ENCODE measurements around the gene HSPB7. TPM values are rescaled to one million over a fixed set of nuclear protein-coding genes. Genes with fewer than 3 reads are reported as not detected.
"Not testable (repeated sequence)": the region's sequence is repeated elsewhere in the genome, so short reads cannot be mapped to it uniquely, and the experiment has no call there.

HSPB7 gene
- total RNA-seq, 1 donor = 1.7 TPM

DNA sequence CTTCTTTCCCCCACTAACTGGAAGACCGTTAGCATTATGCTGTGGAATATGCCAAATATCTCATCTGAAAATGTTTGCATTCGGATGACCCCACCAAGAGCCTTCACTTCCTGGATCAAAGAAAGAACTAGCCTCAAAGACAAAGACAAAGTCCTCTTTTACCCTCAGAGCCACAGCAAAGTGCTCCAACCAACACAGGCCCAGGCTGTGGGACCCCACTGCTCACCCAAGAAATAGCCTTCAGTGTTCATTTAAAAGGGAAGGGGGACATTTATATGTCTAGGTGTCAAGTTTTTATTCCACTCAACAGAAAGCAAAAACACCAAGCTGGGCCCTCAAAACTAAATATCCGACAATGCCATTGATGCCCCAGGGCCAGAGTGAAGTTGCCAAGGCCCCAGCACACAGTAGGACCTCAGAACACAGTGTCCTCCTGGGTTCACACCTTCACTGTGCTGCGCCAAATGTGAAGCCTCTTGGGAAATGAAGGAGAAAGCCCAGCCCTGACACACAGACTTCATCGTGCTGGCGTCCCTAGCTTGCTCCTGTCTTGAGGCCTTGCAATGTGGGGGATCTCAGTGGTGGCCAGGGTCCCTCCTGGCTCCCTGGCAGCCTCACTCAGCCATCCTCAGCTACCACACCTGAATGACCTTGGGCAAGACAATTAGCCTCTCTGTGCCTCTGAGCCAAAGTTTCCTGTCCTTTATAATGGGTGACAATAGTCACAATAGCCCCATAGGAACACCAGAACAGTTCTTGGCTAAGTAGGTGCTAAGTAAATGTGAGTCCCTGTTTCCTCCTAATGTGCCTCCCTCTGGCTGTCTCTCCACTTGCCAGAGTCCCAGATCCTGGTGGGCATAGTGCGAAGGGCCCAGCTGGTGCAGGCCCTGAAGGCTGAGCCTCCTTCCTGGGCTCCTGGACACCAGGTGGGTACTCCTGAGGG, 37.0 kb upstream of the HSPB7 start:
- TF ChIP-seq, protein P1, sequence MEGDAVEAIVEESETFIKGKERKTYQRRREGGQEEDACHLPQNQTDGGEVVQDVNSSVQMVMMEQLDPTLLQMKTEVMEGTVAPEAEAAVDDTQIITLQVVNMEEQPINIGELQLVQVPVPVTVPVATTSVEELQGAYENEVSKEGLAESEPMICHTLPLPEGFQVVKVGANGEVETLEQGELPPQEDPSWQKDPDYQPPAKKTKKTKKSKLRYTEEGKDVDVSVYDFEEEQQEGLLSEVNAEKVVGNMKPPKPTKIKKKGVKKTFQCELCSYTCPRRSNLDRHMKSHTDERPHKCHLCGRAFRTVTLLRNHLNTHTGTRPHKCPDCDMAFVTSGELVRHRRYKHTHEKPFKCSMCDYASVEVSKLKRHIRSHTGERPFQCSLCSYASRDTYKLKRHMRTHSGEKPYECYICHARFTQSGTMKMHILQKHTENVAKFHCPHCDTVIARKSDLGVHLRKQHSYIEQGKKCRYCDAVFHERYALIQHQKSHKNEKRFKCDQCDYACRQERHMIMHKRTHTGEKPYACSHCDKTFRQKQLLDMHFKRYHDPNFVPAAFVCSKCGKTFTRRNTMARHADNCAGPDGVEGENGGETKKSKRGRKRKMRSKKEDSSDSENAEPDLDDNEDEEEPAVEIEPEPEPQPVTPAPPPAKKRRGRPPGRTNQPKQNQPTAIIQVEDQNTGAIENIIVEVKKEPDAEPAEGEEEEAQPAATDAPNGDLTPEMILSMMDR (IDR thresholded peaks at IDR 0.05; ENCODE audit: insufficient read depth, low read depth, low read length) = no peak
- H3K4me3 ChIP-seq (ENCODE audit: low read depth, low read length) = no peak overlapping the region

DNA sequence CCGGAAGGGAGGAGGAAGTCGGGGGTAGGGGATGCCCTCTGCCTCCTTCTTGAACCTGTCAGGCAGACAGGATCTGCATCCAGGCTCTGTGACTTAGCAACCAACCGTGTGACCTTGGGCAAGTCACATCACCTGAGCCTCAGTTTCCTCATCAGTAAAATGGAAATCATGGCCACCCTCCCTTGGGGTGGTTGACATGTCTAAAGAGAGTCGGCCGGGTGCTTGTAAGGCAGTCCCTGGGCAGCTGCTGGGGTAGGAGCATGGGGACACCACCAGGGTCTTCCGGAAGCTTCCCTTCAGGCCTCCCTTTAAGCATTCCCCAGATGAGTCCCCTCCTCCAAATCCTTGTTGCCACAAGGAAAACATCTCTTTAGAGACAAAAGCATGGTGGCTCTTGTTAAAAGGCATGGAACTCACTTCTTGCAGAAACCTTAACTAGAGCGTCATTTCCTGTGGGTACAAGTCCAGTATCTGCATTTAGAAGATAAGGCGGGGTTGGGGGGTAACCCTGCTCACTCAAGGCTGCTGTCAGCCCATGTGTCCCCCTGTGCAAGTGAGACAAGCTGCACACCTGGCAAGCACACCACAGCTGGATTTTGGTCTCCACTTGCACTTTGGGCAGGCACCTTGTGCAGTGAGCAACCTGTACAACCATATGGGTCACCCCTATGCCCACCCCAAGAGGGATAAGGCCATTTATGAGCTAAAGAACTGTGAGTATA, 36.1 kb upstream of the HSPB7 start:
- no peak for DNase-seq (ENCODE audit: low read depth)
- H3K4me3 ChIP-seq (ENCODE audit: low read depth, low read length) = no peak overlapping the region
- TF ChIP-seq, protein P1 (IDR thresholded peaks at IDR 0.05; ENCODE audit: insufficient read depth, low read depth, low read length) = no peak

More for the DNA sequence above, 37.0 kb upstream of the HSPB7 start:
- no peak for DNase-seq (ENCODE audit: low read depth)

DNA sequence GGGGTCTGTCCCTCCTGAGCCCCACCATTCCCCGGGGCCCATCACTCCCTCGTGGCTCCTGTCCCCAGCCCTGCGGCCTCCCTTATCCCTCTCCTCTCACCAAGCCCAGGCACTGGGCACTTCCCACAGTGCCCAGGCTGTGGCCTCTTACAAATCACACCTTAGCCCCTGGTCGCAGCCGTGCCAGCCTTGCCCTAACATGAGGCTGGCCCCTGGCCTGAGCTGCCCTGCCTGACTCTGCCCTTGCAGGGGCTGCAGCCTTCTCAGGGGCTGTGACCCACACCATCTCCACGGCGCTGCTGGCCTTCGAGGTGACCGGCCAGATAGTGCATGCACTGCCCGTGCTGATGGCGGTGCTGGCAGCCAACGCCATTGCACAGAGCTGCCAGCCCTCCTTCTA, 34.1 kb upstream of the HSPB7 start:
- not testable (repeated sequence) for H3K4me3 ChIP-seq (ENCODE audit: low read depth, low read length)

DNA sequence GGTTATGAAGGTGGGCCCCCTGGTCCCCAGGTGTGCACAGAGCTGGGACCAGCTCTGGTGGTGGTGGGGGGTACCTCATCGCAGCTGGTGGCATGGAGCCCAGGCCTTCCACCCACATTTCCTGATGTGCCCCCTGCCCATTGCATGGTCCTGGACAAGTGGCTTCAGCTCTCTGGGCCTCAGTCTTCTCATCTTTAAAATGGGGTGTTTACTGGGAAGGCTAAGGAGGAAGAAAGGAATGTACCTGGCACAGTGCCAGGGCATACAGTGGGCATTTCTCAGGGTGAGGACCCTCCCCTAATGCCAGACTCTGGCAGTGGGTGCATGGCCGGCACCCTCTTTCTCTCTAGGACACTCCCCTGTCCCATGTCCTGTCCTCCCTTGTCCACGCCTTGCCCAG, 33.2 kb upstream of the HSPB7 start:
- no peak for DNase-seq (ENCODE audit: low read depth)
- no peak overlapping the region for H3K4me3 ChIP-seq (ENCODE audit: low read depth, low read length)
- TF ChIP-seq, protein P1 (IDR thresholded peaks at IDR 0.05; ENCODE audit: insufficient read depth, low read depth, low read length) = no peak

More for the DNA sequence above, 34.1 kb upstream of the HSPB7 start:
- DNase-seq (ENCODE audit: low read depth) = not testable (repeated sequence)

DNA sequence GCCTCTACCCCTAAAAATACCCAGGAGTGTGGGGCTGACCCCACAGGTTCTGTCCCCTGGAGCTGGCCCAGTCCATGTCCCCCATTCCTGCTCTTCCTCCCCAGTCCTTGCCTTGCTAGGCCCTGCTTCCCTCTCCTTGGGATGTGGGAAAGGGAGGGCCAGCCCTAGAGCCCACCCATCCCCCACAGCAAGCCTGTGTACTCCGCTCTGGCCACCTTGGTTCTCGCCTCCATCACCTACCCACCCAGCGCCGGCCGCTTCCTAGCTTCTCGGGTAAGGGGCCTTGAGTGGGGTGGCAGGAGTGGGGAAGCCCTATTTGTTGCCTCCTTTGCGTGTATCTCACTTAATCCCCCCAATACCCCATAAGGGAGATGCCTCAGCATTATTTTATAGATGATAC, 32.5 kb upstream of the HSPB7 start:
- H3K4me3 ChIP-seq (ENCODE audit: low read depth, low read length) = no peak overlapping the region
- TF ChIP-seq, protein P1 (IDR thresholded peaks at IDR 0.05; ENCODE audit: insufficient read depth, low read depth, low read length) = no peak
- no peak for DNase-seq (ENCODE audit: low read depth)

DNA sequence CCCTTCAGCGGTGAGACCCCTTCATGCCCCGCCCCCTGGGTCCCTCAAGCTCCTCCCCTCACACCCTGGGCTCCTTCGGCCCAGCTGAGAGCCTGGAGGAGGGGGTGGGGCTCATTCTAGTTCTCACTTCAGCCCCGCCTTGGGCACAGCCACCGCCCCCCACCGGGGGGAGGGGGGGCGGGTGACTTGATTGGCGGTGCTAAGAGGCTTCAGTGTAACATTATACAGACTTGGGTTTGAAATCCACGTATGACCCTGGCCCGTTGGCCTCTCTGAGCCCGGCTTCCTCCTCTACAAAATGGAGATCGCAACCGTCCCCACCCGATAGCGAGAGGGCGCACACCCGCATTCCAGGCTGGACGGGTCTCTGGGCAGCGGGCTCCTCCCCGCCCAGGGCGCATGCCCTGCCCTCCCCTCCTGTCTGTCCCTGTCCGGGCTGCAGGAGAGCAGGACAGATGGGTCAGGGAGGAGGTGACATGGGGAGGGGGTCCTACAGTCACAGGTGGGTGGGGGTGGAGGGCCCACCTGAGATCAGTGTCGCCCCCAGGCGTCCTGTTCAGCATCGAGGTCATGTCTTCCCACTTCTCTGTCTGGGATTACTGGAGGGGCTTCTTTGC, 30.8 kb upstream of the HSPB7 start:
- peak; percentile 42 for DNase-seq (ENCODE audit: low read depth)
- peak overlapping the region; percentile 57 for H3K4me3 ChIP-seq (ENCODE audit: low read depth, low read length)
- TF ChIP-seq, protein P1 (IDR thresholded peaks at IDR 0.05; ENCODE audit: insufficient read depth, low read depth, low read length) = peak; percentile 2

Data from fibroblast of villous mesenchyme (primary cell).